Progenitor cell of endocrine pancreas (in vitro differentiated cells): ENCODE measurements around the gene BPIFA2. TPM values are rescaled to one million over a fixed set of nuclear protein-coding genes. Genes with fewer than 3 reads are reported as not detected.

Experiments used
- DNase-seq: peaks from one replicate; pipeline ENCODE4 v3.0.0; 2021; ENCODE audit warnings: low spot score; ENCODE audit not compliant: unreplicated experiment
- H3K27ac Mint-ChIP-seq: 2 replicates; pipeline ENCODE4 v1.8.0; 2021; ENCODE audit warnings: mild to moderate bottlenecking, moderate library complexity, mixed read lengths
- H3K27me3 Mint-ChIP-seq: 2 replicates; pipeline ENCODE4 v1.8.0; 2021; ENCODE audit warnings: mixed read lengths
- H3K36me3 Mint-ChIP-seq: 2 replicates; pipeline ENCODE4 v1.8.0; 2022; ENCODE audit warnings: mixed read lengths; ENCODE audit not compliant: insufficient read depth
- H3K4me1 Mint-ChIP-seq: 2 replicates; pipeline ENCODE4 v1.8.0; 2021; ENCODE audit warnings: low read depth, mixed read lengths
- H3K4me3 Mint-ChIP-seq: 2 replicates; pipeline ENCODE4 v1.8.0; 2021; ENCODE audit warnings: low read depth, mild to moderate bottlenecking, moderate library complexity, mixed read lengths
- H3K9me3 Mint-ChIP-seq: 2 replicates; pipeline ENCODE4 v1.8.0; 2021; ENCODE audit warnings: low read depth, mixed read lengths
- total RNA-seq: library from RNA; stranded (reverse); gene quantifications from 2 replicates; pipeline ENCODE4 v1.2.1, GENCODE V29; 2021
- TF ChIP-seq, protein P1 (sequence below): fragments of 200-600 bp; sonication (generic); IDR thresholded peaks from one replicate; pipeline ENCODE4 v1.5.0; 2021; ENCODE audit warnings: antibody characterized with exemption, mild to moderate bottlenecking; ENCODE audit not compliant: unreplicated experiment

The BPIFA2 gene
- total RNA-seq, 1 donor from 2014 or later, result not detected

DNA sequence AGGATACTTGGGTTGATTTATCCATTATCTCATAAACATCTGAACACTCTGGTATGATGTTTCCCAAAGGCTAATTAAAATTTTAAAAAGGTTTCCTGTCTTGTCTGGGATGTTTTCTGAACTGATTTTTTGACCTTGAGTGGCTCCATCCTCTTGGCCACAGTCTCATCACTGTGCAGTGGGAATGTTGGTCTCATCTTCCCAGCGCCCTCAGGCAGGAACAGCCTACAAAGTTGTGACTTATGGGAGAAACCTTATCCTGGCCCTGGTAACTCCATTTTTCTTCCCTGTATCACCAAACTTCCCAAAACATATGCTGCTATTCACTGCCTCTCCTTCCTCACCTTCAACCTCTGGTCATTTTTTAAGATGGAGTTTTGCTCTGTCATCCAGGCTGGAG, 42.4 kb downstream of the BPIFA2 start:
- Mint-ChIP-seq H3K36me3 (no peaks in the 10 kb centered on the region), H3K27ac (no peak overlapping the region), H3K4me3 (no peak overlapping the region), H3K27me3 (peaks cover 70% of the 10 kb centered on the region), H3K4me1 (no peaks in the 10 kb centered on the region), H3K9me3 (no peaks in the 10 kb centered on the region)
- TF ChIP-seq, protein P1, sequence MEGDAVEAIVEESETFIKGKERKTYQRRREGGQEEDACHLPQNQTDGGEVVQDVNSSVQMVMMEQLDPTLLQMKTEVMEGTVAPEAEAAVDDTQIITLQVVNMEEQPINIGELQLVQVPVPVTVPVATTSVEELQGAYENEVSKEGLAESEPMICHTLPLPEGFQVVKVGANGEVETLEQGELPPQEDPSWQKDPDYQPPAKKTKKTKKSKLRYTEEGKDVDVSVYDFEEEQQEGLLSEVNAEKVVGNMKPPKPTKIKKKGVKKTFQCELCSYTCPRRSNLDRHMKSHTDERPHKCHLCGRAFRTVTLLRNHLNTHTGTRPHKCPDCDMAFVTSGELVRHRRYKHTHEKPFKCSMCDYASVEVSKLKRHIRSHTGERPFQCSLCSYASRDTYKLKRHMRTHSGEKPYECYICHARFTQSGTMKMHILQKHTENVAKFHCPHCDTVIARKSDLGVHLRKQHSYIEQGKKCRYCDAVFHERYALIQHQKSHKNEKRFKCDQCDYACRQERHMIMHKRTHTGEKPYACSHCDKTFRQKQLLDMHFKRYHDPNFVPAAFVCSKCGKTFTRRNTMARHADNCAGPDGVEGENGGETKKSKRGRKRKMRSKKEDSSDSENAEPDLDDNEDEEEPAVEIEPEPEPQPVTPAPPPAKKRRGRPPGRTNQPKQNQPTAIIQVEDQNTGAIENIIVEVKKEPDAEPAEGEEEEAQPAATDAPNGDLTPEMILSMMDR, result no peak
- no peak for DNase-seq

DNA sequence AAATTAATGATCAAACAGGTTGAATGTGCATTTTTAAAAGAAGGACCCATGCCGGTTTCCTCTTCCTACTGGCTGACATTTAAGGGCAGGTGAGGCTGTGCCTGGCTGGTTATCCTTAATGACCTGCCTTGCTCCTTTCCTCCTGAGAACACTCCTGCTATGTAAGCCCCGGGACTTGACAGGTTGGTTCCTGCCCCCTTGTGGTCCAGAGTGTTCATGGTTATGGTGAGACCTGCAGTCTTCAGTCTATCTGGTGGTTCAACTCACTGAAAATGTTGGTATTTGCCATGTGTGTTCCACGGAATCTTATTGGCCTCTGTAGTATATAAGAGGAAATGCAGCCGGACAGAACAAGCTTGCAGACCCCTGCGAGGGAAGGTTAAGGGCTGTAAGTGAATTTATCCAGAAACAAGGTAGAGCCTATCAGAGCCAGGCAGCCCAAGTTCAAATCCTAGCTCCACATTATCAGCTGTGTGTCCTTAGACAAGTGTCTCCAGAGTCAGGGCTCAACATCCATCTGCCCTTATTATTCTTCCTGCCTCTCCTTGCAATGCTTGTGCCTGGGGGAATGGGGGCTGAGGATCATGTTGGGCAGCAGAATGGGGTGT, 44.0 kb downstream of the BPIFA2 start:
- peaks cover 66% of the 10 kb centered on the region for H3K27me3 Mint-ChIP-seq
- TF ChIP-seq, protein P1, result peak; percentile 81

GRCh38 chr20:33217052-33217451, 49.1 kb downstream of the BPIFA2 start, which contains the start of gene BPIFA3:
Gene BPIFA3, plus strand, starts transcription at chr20:33217352. Its CDS starts 185 bp downstream, at chr20:33217537.
- Mint-ChIP-seq H3K4me1 (no peaks in the 10 kb centered on the region), H3K9me3 (no peaks in the 10 kb centered on the region), H3K4me3 (no peak within 1 kb of the TSS), H3K27ac (no peak within 1 kb of the TSS), H3K27me3 (peaks cover 37% of the 10 kb centered on the region), H3K36me3 (no peaks in the 10 kb centered on the region)
- DNase-seq, result no peak
- TF ChIP-seq, protein P1, result no peak

More for the DNA sequence above, 44.0 kb downstream of the BPIFA2 start:
- Mint-ChIP-seq H3K4me1 (no peaks in the 10 kb centered on the region), H3K4me3 (no peak overlapping the region), H3K36me3 (no peaks in the 10 kb centered on the region), H3K27ac (no peak overlapping the region), H3K9me3 (no peaks in the 10 kb centered on the region)
- peak; percentile 58 for DNase-seq

DNA sequence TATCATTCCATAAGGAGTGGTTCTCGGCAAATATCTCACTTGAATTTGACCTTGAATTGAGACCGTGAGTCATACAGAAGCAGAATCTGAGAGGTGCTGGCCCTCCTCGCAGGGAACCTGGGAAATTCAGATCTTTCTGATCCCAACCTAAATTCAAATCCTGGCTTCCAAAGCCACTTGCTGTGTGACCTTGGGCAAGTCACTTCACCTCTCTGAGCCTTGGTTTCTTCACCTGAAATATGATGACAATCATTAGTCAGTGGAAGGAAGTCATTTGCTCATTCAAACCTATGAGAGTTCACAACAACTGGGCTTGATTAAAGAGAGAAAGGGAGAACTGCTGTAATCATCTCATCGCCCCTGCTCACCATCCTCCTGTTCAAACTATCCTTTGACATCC, 56.4 kb downstream of the BPIFA2 start:
- Mint-ChIP-seq H3K4me3 (no peak overlapping the region), H3K27ac (no peak overlapping the region), H3K4me1 (no peaks in the 10 kb centered on the region), H3K9me3 (no peaks in the 10 kb centered on the region), H3K27me3 (peaks cover 52% of the 10 kb centered on the region), H3K36me3 (no peaks in the 10 kb centered on the region)
- TF ChIP-seq, protein P1, result no peak
- no peak for DNase-seq

DNA sequence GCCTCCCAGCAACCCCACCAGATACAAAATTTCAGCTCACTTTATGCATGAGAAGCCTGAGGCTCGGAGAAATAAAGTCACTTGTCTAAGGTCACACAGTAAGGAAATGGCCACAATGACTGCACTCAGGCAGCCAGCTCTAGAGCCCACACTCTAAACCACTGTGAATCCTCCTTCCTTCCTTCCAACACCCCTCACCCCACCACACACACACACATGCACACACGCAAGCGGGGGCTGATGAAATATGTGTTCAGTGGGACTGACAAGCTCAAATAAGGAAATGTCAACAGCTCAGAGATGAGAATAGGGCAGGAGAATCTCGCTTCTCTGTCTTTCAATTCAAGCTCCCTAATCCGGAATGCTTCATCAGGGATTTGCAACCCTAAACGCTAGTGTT, 61.9 kb downstream of the BPIFA2 start:
- Mint-ChIP-seq H3K36me3 (no peaks in the 10 kb centered on the region), H3K4me1 (no peaks in the 10 kb centered on the region), H3K4me3 (no peak overlapping the region), H3K27ac (no peak overlapping the region), H3K9me3 (no peaks in the 10 kb centered on the region), H3K27me3 (peaks cover 72% of the 10 kb centered on the region)
- no peak for DNase-seq
- TF ChIP-seq, protein P1, result no peak

Other genes starting within 250 kb of the BPIFA2 start
- gene SUN5, start 163.7 kb upstream of the BPIFA2 start, total RNA-seq, result not detected in 2 replicates
- gene BPIFB2, start 160.5 kb upstream of the BPIFA2 start, total RNA-seq, result not detected in 2 replicates
- gene BPIFB6, start 136.5 kb upstream of the BPIFA2 start, total RNA-seq, result not detected in 2 replicates
- gene BPIFB3, start 114.3 kb upstream of the BPIFA2 start, total RNA-seq, result not detected in 2 replicates
- gene BPIFB4, start 88.5 kb upstream of the BPIFA2 start, total RNA-seq, result not detected in 2 replicates
- gene BPIFA3, start 49.2 kb downstream of the BPIFA2 start, total RNA-seq, result not detected in 2 replicates
- gene BPIFA1, start 67.8 kb downstream of the BPIFA2 start, total RNA-seq, result not detected in 2 replicates
- gene BPIFB1, start 115.1 kb downstream of the BPIFA2 start, total RNA-seq, result not detected in 2 replicates
- gene CDK5RAP1, start 233.4 kb downstream of the BPIFA2 start, total RNA-seq, result 59.6 and 63.7 TPM in 2 replicates